T-helper 1 cell treated with Interleukin-12 subunit alpha and Interleukin-12 subunit beta and Interleukin-4 antibody, amounts not matched to agents 30 ng/mL and 1 ng/mL, for 36 hours (primary cell): ENCODE measurements around the gene MOXD1. TPM values are rescaled to one million over a fixed set of nuclear protein-coding genes. Genes with fewer than 3 reads are reported as not detected.
"Not testable (repeated sequence)": the region's sequence is repeated elsewhere in the genome, so short reads cannot be mapped to it uniquely, and the experiment has no call there.

Experiments used
- intact Hi-C: fragments of 100-400 bp; cut with micrococcal nuclease; formaldehyde crosslinking; loops from one replicate; pipeline ENCODE4 v1.15.1; 2024
- total RNA-seq: library from RNA; stranded (reverse); gene quantifications from 2 replicates; pipeline ENCODE4 v1.2.3, GENCODE V29; 2022

Gene MOXD1
- total RNA-seq, 1 donor from 2014 or later, result 0.39 TPM

DNA sequence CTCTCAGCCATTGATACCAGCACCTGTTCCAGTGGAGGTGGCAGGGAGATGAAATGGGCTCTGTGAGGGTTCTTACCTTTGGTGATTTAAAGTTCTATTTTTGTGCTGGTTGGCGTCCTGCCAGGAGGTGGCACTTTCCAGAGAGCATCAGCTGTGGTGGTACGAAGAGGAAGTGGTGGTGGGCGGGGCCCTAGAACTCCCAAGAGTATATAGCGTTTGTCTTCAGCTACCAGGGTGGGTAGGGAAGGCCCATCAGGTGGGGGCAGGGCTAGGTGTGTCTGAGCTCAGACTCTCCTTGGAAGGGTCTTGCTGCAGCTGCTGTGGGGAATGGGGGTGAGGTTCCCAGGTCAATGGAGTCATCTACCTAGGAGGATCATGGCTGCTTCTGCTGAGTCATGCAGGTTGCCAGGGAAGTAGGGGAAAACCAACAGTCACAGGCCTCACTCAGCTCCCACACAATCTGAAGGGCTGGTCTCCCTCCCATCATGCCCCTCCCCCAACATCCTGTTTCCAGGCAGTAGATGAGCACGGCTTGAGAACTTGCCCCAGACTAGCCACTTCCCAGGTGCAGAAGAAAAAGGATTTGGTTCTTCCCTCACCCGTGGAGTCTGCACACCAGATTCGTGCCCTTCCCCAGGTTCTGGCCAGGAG lies 46.6 kb downstream of the MOXD1 start:
- intact Hi-C loops, result loop anchor here (1.0 to 5.0 kb wide), 3 partner anchors 75 to 458 kb away; partner anchors contain the start of gene RPS12

GRCh38 chr6:132351986-132352385 lies 49.3 kb downstream of the MOXD1 start:
- intact Hi-C loops, result loop anchor here (5.0 kb wide), 2 partner anchors 130 to 460 kb away; partner anchors contain the start of gene RPS12

DNA sequence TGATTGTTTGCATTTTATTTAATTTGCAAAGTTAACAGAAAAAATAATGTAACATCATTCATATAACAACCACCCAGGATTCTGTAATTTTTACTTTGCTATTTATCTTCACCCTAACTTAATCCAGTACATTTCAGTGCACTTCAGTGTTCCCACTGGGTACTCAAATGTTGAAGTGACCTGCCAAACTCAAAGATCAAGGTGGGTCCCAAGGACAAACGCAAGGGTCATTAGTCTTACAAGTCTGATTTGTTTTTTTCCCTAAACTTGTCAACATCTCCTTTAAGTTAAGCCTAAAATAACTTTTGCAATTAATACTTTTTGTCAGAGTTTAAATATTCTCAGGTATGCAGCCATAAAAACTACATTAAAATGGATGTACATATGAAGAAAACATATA lies 53.0 kb downstream of the MOXD1 start:
- intact Hi-C loops, result no loop called here

DNA sequence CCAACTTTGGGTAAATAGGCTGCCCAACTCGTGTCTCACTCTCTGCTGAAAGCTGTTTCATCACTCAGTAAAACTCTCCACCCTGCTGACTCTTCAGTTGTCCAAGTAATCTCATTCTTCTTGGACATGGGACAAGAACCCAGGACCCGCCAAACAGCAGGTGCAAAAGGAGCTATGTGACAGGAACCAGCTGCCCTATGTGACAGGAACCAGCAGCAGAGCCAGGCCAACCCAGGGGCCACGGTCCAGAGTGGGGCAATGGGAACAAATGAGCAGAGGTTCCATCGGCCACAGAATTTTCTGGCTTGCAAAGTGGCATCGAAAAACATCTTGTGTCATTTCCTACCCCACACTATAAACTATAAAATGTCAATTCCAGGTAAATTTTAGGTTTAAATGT lies 56.5 kb downstream of the MOXD1 start:
- intact Hi-C loops, result no loop called here

GRCh38 chr6:132341646-132342045 lies 59.6 kb downstream of the MOXD1 start:
- intact Hi-C loops, result no loop called here

- intact Hi-C loops, result no loop called here
Measured at GRCh38 chr6:132334521-132334885, 66.8 kb downstream of the MOXD1 start.

DNA sequence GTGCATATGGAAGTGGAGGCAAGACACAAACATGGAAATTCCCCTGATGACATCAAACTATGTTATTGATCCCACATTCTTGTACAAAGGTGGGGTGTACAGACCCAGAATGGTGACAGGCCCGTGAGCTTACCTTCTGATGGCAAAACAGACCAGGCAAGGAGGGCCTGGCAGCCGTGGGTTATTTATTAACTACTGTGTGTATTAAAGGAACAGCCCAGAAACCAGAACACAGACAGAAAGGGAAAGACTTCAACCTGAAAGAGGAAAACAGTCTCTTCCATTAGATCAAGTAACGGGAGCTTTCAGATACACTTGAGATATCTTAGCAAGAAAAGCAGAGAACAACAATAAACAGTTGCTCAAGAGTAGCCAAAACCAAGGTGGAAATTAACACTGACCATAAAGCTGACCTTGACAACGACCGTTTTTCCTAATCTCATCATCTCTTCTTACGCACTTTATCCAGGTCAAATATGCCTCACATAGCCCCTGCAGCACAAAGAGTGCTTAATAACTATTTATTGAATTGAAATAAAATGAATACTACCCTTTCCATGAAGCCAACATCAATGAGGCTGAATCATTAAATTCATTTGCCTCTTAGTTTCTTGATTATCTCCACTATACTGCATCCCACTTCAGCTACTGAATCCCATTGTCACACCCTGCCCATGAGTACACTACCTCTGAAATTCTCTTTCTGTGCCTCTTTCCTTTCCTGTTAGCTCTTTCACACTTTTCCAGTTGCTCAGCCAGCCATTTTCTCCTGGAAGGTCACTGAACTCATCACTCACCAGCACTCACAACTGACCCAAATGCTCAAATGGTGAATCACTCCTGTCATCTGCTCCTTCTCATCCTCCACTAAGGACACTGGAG lies 67.4 kb downstream of the MOXD1 start:
- intact Hi-C loops, result no loop called here

- intact Hi-C loops, result no loop called here
Measured at GRCh38 chr6:132330759-132331158, 70.5 kb downstream of the MOXD1 start.

DNA sequence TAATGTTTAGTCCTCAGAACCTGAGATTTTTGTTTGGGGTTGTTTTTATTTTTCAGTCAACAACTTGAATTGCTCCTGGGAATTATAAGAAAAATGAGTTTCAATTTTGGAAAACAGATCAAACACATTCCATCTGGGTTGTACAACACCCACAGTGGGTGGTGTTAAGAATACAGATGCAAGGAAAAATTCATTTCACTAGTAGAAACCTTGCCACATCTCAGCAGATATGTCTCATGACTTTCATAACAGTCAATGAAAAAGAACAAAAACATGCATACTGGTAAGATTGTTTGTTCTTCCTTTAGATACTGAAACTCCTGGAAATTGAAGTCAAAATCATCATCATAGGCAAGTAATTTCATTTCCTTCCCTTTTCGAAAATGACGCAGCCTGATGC lies 78.9 kb downstream of the MOXD1 start:
- intact Hi-C loops, result no loop called here

- intact Hi-C loops, result no loop called here
Measured at GRCh38 chr6:132320007-132320406, 81.3 kb downstream of the MOXD1 start.

DNA sequence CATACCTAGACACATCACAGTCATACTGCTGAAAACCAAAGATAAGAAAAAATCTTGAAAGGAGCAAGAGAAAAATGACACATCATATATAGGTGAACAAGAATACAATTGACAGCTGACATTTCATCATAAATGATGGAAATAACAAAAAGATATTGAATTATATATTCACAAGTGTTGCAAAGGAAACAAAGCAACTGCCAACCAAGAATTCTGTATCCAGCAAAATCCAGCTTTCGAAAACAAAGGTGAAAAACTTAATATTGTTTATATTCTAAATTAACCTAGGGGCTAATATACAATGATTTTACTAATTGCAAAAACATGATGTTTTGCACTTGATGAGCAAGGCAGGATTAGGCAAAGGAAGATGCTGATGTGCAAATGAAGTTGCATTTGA lies 84.3 kb downstream of the MOXD1 start:
- intact Hi-C loops, result no loop called here

GRCh38 chr6:132314432-132314831 lies 86.8 kb downstream of the MOXD1 start:
- intact Hi-C loops, result no loop called here

- intact Hi-C loops, result no loop called here
Measured at GRCh38 chr6:132310921-132311320, 90.4 kb downstream of the MOXD1 start.

GRCh38 chr6:132310151-132310550 lies 91.1 kb downstream of the MOXD1 start:
- intact Hi-C loops, result not testable (repeated sequence)

DNA sequence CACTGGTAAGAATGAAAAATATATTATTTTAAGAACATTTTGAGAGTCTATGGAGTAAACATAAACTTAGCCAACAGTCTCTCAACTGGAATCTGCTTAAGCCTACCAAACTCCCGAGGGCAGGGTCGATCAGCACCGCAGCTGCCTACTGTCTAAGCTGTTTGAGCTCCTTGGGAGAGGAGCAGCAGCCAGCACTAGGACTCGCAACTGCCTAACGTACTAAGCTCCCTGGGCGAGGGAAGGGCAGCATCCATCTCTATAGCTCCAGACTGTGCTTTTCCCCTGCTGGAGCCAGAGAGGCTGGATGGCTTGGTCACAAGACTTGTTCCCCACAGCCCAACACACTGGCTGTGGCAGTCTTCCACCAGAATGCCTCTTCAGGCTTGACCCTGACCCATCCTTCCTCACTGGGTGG lies 96.4 kb downstream of the MOXD1 start:
- intact Hi-C loops, result no loop called here

GRCh38 chr6:132300323-132300949 lies 100.8 kb downstream of the MOXD1 start:
- intact Hi-C loops, result loop anchor here (1.0 kb wide), 2 partner anchors 92 to 184 kb away; no protein-coding TSS in a partner anchor

- intact Hi-C loops, result loop anchor here (1.0 to 2.0 kb wide), 2 partner anchors 19 to 384 kb away; no protein-coding TSS in a partner anchor
Measured at GRCh38 chr6:132298344-132298949, 102.8 kb downstream of the MOXD1 start.

DNA sequence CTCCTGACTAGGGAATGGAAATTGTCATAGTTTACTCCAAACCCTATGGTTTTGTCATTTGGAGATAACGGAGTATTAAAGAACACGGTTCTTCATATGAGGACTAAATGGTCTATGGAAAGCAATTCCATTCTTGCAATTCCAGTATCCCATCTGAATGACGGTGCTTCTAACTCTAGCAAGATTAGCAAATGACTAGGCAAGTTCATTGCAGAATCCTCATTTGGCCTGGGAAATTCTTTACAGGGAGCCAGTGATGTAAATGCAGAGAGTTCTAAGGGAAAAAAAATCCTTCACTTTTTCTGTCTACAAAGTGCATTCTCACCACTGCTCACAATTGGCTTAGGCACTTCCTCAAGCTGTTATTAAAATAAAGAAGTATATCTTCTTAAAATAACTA lies 111.5 kb downstream of the MOXD1 start:
- intact Hi-C loops, result no loop called here

- intact Hi-C loops, result no loop called here
Measured at GRCh38 chr6:132287101-132287500, 114.2 kb downstream of the MOXD1 start.

- intact Hi-C loops, result no loop called here
Measured at GRCh38 chr6:132286298-132287019, 114.8 kb downstream of the MOXD1 start.
